ENCODE measurements around the gene MACROD1. TPM values are rescaled to one million over a fixed set of nuclear protein-coding genes. Genes with fewer than 3 reads are reported as not detected.
A peak's percentile ranks its signal among the peaks of the same experiment; 100 is the strongest.

Gene MACROD1
- total and polyA plus RNA-seq, 7 donors = 147 to 281 (median 180) TPM

GRCh38 chr11:64098318-64098831, 67.5 kb downstream of the MACROD1 start:
- H3K4me1 ChIP-seq = peaks cover 63% of the 10 kb centered on the region
- DNase-seq (no peak), ATAC-seq (no peak)
- no peak for TF ChIP-seq CTCF (IDR thresholded peaks at IDR 0.05)
- no peak overlapping the region for H3K4me3 ChIP-seq
- no peaks in the 10 kb centered on the region for H3K9me3 ChIP-seq
- no peaks in the 10 kb centered on the region for H3K27me3 ChIP-seq (ENCODE audit: insufficient read depth in 3 of 3, low read length in 2 of 3)
- intact Hi-C loops (cut with DNase I) = no loop called here
- H3K36me3 ChIP-seq (ENCODE audit: insufficient read depth in 1 of 2, low read depth in 1 of 2) = no peaks in the 10 kb centered on the region
- H3K27ac ChIP-seq = no peak overlapping the region
- 74 to 94% (median 89%) methylated on average over 6 of the region's 6 CpGs for WGBS, 3 donors

- no peak overlapping the region for H3K27ac ChIP-seq
- WGBS, 3 donors = 82 to 94% (median 91%) methylated on average over 25 of the region's 25 CpGs
- no peak for ATAC-seq
Observed at GRCh38 chr11:64097468-64098317, 68.2 kb downstream of the MACROD1 start.

GRCh38 chr11:64096835-64097234, 69.1 kb downstream of the MACROD1 start:
- Histone ChIP-seq H3K27me3 (ENCODE audit: insufficient read depth in 3 of 3, low read length in 2 of 3) (no peaks in the 10 kb centered on the region), H3K27ac (no peak overlapping the region), H3K36me3 (ENCODE audit: insufficient read depth in 1 of 2, low read depth in 1 of 2) (no peaks in the 10 kb centered on the region), H3K4me3 (no peak overlapping the region), H3K4me1 (peaks cover 64% of the 10 kb centered on the region), H3K9me3 (no peaks in the 10 kb centered on the region)
- intact Hi-C loops (cut with DNase I) = no loop called here
- ATAC-seq = no peak
- no peak for TF ChIP-seq CTCF (IDR thresholded peaks at IDR 0.05)
- DNase-seq = no peak
- 78 to 90% (median 82%) methylated on average over 9 to 13 of the region's 13 CpGs for WGBS, 3 donors

More at GRCh38 chr11:64097468-64098317, 68.2 kb downstream of the MACROD1 start:
- intact Hi-C loops (cut with DNase I) = no loop called here
- no peak overlapping the region for H3K4me3 ChIP-seq
- no peaks in the 10 kb centered on the region for H3K27me3 ChIP-seq (ENCODE audit: insufficient read depth in 3 of 3, low read length in 2 of 3)
- no peak for DNase-seq
- TF ChIP-seq CTCF (IDR thresholded peaks at IDR 0.05) = no peak
- no peaks in the 10 kb centered on the region for H3K9me3 ChIP-seq
- H3K36me3 ChIP-seq (ENCODE audit: insufficient read depth in 1 of 2, low read depth in 1 of 2) = no peaks in the 10 kb centered on the region
- peaks cover 68% of the 10 kb centered on the region for H3K4me1 ChIP-seq

- DNase-seq (no peak), ATAC-seq (peak in 1 of 4 donors; percentile 14)
- Histone ChIP-seq H3K27me3 (ENCODE audit: insufficient read depth in 3 of 3, low read length in 2 of 3) (no peaks in the 10 kb centered on the region), H3K36me3 (ENCODE audit: insufficient read depth in 1 of 2, low read depth in 1 of 2) (no peaks in the 10 kb centered on the region), H3K4me1 (peaks cover 63% of the 10 kb centered on the region), H3K4me3 (no peak overlapping the region), H3K9me3 (no peaks in the 10 kb centered on the region), H3K27ac (peak overlapping the region; percentile 63)
- TF ChIP-seq CTCF (IDR thresholded peaks at IDR 0.05) = no peak
- WGBS, 3 donors = 38 to 43% (median 40%) methylated on average over 13 to 14 of the region's 14 CpGs
- intact Hi-C loops (cut with DNase I) = no loop called here
Observed at GRCh38 chr11:64095949-64096348, 70.0 kb downstream of the MACROD1 start.

Measured in psoas muscle (tissue), 8 donors.